Measurements from ENCODE around the gene CFAP61. TPM values are rescaled to one million over a fixed set of nuclear protein-coding genes. Genes with fewer than 3 reads are reported as not detected.

Gene CFAP61
- total and polyA plus RNA-seq, 9 of the 15 experiments (the other 6 are each of a cell fraction or from before 2014, with no cell fraction given): 0.11 TPM; not detected in 8

DNA sequence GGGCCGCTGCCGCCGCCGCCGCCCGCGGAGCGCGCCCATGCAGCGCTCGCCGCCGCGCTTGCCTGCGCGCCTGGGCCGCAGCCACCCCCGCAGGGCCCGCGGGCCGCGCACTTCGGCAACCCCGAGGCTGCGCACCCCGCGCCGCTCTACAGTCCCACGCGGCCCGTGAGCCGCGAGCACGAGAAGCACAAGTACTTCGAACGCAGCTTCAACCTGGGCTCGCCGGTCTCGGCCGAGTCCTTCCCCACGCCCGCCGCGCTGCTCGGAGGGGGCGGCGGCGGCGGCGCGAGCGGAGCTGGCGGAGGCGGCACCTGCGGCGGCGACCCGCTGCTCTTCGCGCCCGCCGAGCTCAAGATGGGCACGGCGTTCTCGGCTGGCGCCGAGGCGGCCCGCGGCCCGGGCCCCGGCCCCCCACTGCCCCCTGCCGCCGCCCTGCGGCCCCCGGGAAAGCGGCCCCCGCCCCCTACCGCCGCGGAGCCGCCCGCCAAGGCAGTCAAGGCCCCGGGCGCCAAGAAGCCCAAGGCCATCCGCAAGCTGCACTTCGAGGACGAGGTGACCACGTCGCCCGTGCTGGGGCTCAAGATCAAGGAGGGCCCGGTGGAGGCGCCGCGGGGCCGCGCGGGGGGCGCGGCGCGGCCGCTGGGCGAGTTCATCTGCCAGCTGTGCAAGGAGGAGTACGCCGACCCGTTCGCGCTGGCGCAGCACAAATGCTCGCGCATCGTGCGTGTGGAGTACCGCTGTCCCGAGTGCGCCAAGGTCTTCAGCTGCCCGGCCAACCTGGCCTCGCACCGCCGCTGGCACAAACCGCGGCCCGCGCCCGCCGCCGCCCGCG lies 316.3 kb downstream of the CFAP61 start:
- in situ Hi-C loops (cut with MboI): no loop called here

More for the DNA sequence above, 316.3 kb downstream of the CFAP61 start:
- no peaks in the 10 kb centered on the region for H4K20me1 ChIP-seq (replicated peaks; ENCODE audit: control insufficient read depth, insufficient read depth, low read length)
- 66% methylated on average over 7 of the region's 130 CpGs for WGBS (ENCODE audit: insufficient coverage, low coverage, missing lambda C conversion rate)
- no peaks in the 10 kb centered on the region for H3K79me2 ChIP-seq (ENCODE audit: control insufficient read depth, insufficient read depth, low read length)
- peaks cover 0 to 22% of the 10 kb centered on the region in 2 experiments; a peak in 2 of 5 replicates for H3K27me3 ChIP-seq (ENCODE audit: control insufficient read depth in 2 of 2, insufficient read depth in 2 of 2, low read length in 2 of 2)
- ChIA-PET CTCF (ENCODE audit: low intra/inter-chr PET ratio) (no interaction called here), POLR2A (no interaction called here)
- FAIRE-seq (no peak), ATAC-seq (no peak), DNase-seq (ENCODE audit: extremely low read depth in 1 of 4, low spot score in 3 of 4) (no peak)
- H3K4me2 ChIP-seq (ENCODE audit: insufficient read depth, low read length): no peak overlapping the region
- no peaks in the 10 kb centered on the region for H3K9me3 ChIP-seq (replicated peaks; ENCODE audit: control insufficient read depth, insufficient read depth, low read depth, low read length)
- no peak for TF ChIP-seq POLR3G (IDR thresholded peaks at IDR 0.05; ENCODE audit: extremely low read depth, insufficient read length, insufficient replicate concordance)
- TF ChIP-seq DDX20 (tag; IDR thresholded peaks at IDR 0.05; ENCODE audit: low read depth): no peak
- no peak for TF ChIP-seq ZEB2 (IDR thresholded peaks at IDR 0.05)
- no peak for TF ChIP-seq HMG20B (CRISPR knock-in tag; IDR thresholded peaks at IDR 0.05)
- TF ChIP-seq ZNF57 (CRISPR knock-in tag; IDR thresholded peaks at IDR 0.05): no peak
- TF ChIP-seq GABPB1 (CRISPR knock-in tag; IDR thresholded peaks at IDR 0.05): no peak
- TF ChIP-seq, protein P1, sequence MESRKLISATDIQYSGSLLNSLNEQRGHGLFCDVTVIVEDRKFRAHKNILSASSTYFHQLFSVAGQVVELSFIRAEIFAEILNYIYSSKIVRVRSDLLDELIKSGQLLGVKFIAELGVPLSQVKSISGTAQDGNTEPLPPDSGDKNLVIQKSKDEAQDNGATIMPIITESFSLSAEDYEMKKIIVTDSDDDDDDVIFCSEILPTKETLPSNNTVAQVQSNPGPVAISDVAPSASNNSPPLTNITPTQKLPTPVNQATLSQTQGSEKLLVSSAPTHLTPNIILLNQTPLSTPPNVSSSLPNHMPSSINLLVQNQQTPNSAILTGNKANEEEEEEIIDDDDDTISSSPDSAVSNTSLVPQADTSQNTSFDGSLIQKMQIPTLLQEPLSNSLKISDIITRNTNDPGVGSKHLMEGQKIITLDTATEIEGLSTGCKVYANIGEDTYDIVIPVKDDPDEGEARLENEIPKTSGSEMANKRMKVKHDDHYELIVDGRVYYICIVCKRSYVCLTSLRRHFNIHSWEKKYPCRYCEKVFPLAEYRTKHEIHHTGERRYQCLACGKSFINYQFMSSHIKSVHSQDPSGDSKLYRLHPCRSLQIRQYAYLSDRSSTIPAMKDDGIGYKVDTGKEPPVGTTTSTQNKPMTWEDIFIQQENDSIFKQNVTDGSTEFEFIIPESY (CRISPR knock-in tag; IDR thresholded peaks at IDR 0.05): no peak
- TF ChIP-seq, protein P2, sequence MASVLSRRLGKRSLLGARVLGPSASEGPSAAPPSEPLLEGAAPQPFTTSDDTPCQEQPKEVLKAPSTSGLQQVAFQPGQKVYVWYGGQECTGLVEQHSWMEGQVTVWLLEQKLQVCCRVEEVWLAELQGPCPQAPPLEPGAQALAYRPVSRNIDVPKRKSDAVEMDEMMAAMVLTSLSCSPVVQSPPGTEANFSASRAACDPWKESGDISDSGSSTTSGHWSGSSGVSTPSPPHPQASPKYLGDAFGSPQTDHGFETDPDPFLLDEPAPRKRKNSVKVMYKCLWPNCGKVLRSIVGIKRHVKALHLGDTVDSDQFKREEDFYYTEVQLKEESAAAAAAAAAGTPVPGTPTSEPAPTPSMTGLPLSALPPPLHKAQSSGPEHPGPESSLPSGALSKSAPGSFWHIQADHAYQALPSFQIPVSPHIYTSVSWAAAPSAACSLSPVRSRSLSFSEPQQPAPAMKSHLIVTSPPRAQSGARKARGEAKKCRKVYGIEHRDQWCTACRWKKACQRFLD (CRISPR knock-in tag; IDR thresholded peaks at IDR 0.05): no peak
- TF ChIP-seq ZNF707 (CRISPR knock-in tag; conservative IDR thresholded peaks at IDR 0.05): no peak
- TF ChIP-seq, protein P3, sequence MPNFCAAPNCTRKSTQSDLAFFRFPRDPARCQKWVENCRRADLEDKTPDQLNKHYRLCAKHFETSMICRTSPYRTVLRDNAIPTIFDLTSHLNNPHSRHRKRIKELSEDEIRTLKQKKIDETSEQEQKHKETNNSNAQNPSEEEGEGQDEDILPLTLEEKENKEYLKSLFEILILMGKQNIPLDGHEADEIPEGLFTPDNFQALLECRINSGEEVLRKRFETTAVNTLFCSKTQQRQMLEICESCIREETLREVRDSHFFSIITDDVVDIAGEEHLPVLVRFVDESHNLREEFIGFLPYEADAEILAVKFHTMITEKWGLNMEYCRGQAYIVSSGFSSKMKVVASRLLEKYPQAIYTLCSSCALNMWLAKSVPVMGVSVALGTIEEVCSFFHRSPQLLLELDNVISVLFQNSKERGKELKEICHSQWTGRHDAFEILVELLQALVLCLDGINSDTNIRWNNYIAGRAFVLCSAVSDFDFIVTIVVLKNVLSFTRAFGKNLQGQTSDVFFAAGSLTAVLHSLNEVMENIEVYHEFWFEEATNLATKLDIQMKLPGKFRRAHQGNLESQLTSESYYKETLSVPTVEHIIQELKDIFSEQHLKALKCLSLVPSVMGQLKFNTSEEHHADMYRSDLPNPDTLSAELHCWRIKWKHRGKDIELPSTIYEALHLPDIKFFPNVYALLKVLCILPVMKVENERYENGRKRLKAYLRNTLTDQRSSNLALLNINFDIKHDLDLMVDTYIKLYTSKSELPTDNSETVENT (CRISPR knock-in tag; IDR thresholded peaks at IDR 0.05): no peak
- TF ChIP-seq PCBP2 (IDR thresholded peaks at IDR 0.05; ENCODE audit: low read depth, low read length, poor library complexity, severe bottlenecking): no peak
- H3K9ac ChIP-seq (ENCODE audit: insufficient read depth in 1 of 2, low read depth in 2 of 2, low read length in 2 of 2): no peak overlapping the region
- no peaks in the 10 kb centered on the region; a peak in 1 of 5 replicates for H3K4me1 ChIP-seq (replicated peaks in 1 of 2; ENCODE audit: control insufficient read depth in 2 of 2, insufficient read depth in 2 of 2, low read length in 2 of 2)
- no peak overlapping the region for H3K4me3 ChIP-seq
- H3K9me1 ChIP-seq (ENCODE audit: control insufficient read depth, insufficient read depth, low read length): no peaks in the 10 kb centered on the region
- intact Hi-C loops (cut with micrococcal nuclease): no loop called here
- BruUV-seq (replicated peaks): no TSS peak
- H3K36me3 ChIP-seq (ENCODE audit: control insufficient read depth, insufficient read depth, low read length): no peaks in the 10 kb centered on the region
- H2AFZ ChIP-seq (ENCODE audit: low read depth, low read length): no peak overlapping the region
- no peak overlapping the region for H3K27ac ChIP-seq (ENCODE audit: extremely low read depth, low read depth, low read length)
